Epithelial cell of proximal tubule (primary cell): Measurements from ENCODE around the gene KIFC1. TPM values are rescaled to one million over a fixed set of nuclear protein-coding genes. Genes with fewer than 3 reads are reported as not detected.
"Not testable (repeated sequence)": the region's sequence is repeated elsewhere in the genome, so short reads cannot be mapped to it uniquely, and the experiment has no call there.

Experiments
- DNase-seq: peaks from one replicate; pipeline ENCODE4 v3.0.0-alpha.2; 2011; ENCODE audit warnings: low read depth
- H3K4me3 ChIP-seq: 2 replicates; pipeline ENCODE4 v1.5.1; 2011; ENCODE audit warnings: low read depth, mild to moderate bottlenecking, low read length
- CTCF ChIP-seq: conservative IDR thresholded peaks from 2 replicates; pipeline ENCODE4 v1.5.1; 2012; ENCODE audit warnings: low read depth, mild to moderate bottlenecking, low read length
- total RNA-seq: library from RNA; depleted of rRNA; stranded (reverse); fragments of >200 nt; gene quantifications from 2 replicates; pipeline ENCODE4 v1.2.3, GENCODE V29; 2015

KIFC1 gene
- total RNA-seq, 1 donor from 2014 or later, result 117 TPM

GRCh38 chr6:33373960-33374910, 17.4 kb upstream of the KIFC1 start:
- DNase-seq, result no peak
- H3K4me3 ChIP-seq, result no peak overlapping the region
- no peak for TF ChIP-seq CTCF

- no peak for TF ChIP-seq CTCF
- peak; percentile 68 for DNase-seq
- no peak overlapping the region for H3K4me3 ChIP-seq
Observed at GRCh38 chr6:33375143-33375671, 16.4 kb upstream of the KIFC1 start.

GRCh38 chr6:33377171-33377570, 14.5 kb upstream of the KIFC1 start:
- no peak for DNase-seq
- TF ChIP-seq CTCF, result no peak
- no peak overlapping the region for H3K4me3 ChIP-seq

GRCh38 chr6:33379184-33379583, 12.4 kb upstream of the KIFC1 start:
- not testable (repeated sequence) for DNase-seq, H3K4me3 ChIP-seq

GRCh38 chr6:33380272-33380981, 11.2 kb upstream of the KIFC1 start:
- TF ChIP-seq CTCF, result no peak
- H3K4me3 ChIP-seq, result no peak overlapping the region
- no peak for DNase-seq

GRCh38 chr6:33383427-33384185, 8.0 kb upstream of the KIFC1 start:
- H3K4me3 ChIP-seq, result no peak overlapping the region
- no peak for TF ChIP-seq CTCF
- no peak for DNase-seq
